ENCODE measurements around the gene MAML3. TPM values are rescaled to one million over a fixed set of nuclear protein-coding genes. Genes with fewer than 3 reads are reported as not detected.

Gene MAML3
- total RNA-seq, 1 donor from 2014 or later, result 6.7 TPM

GRCh38 chr4:140154572-140154891 lies 548 bp upstream of the MAML3 start:
- DNase-seq, result no peak

- no peak for DNase-seq
These were observed 616 bp downstream of the MAML3 start for GRCh38 chr4:140153419-140153717.

- peak; percentile 44 for DNase-seq
These were observed 1.1 kb downstream of the MAML3 start for GRCh38 chr4:140152751-140153418.

- DNase-seq, result peak; percentile 48
These were observed 1.8 kb downstream of the MAML3 start for GRCh38 chr4:140152013-140152703.

- DNase-seq, result peak; percentile 84
These were observed 2.3 kb downstream of the MAML3 start for GRCh38 chr4:140151699-140152012.

- DNase-seq, result peak; percentile 94
These were observed 2.9 kb downstream of the MAML3 start for GRCh38 chr4:140150886-140151698.

GRCh38 chr4:140150636-140150885 lies 3.4 kb downstream of the MAML3 start:
- no peak for DNase-seq

GRCh38 chr4:140149846-140150635 lies 3.9 kb downstream of the MAML3 start:
- DNase-seq, result peak; percentile 34

- DNase-seq, result no peak
These were observed 9.9 kb downstream of the MAML3 start for GRCh38 chr4:140144050-140144449.

GRCh38 chr4:140141210-140141835 lies 12.7 kb downstream of the MAML3 start:
- no peak for DNase-seq

- no peak for DNase-seq
These were observed 13.4 kb downstream of the MAML3 start for GRCh38 chr4:140140566-140140965.

GRCh38 chr4:140138428-140138827 lies 15.6 kb downstream of the MAML3 start:
- DNase-seq, result no peak

- DNase-seq, result no peak
These were observed 16.3 kb downstream of the MAML3 start for GRCh38 chr4:140137671-140138070.

- DNase-seq, result no peak
These were observed 17.5 kb downstream of the MAML3 start for GRCh38 chr4:140136509-140136908.

GRCh38 chr4:140135529-140136088 lies 18.4 kb downstream of the MAML3 start:
- DNase-seq, result peak; percentile 72

GRCh38 chr4:140134746-140135425 lies 19.1 kb downstream of the MAML3 start:
- DNase-seq, result no peak

GRCh38 chr4:140133576-140133975 lies 20.4 kb downstream of the MAML3 start:
- DNase-seq, result no peak

- DNase-seq, result no peak
These were observed 22.2 kb downstream of the MAML3 start for GRCh38 chr4:140131675-140132229.

- no peak for DNase-seq
These were observed 23.3 kb downstream of the MAML3 start for GRCh38 chr4:140130677-140131076.

GRCh38 chr4:140127422-140127821 lies 26.6 kb downstream of the MAML3 start:
- DNase-seq, result no peak

- no peak for DNase-seq
These were observed 27.7 kb downstream of the MAML3 start for GRCh38 chr4:140126261-140126660.

Data from skin of body (tissue), 2 donors.